Measurements from ENCODE around the gene RNF4. TPM values are rescaled to one million over a fixed set of nuclear protein-coding genes. Genes with fewer than 3 reads are reported as not detected.
"Not testable (repeated sequence)": the region's sequence is repeated elsewhere in the genome, so short reads cannot be mapped to it uniquely, and the experiment has no call there.

The RNF4 gene
- total RNA-seq, 1 donor from 2014 or later, result 31.1 TPM

DNA sequence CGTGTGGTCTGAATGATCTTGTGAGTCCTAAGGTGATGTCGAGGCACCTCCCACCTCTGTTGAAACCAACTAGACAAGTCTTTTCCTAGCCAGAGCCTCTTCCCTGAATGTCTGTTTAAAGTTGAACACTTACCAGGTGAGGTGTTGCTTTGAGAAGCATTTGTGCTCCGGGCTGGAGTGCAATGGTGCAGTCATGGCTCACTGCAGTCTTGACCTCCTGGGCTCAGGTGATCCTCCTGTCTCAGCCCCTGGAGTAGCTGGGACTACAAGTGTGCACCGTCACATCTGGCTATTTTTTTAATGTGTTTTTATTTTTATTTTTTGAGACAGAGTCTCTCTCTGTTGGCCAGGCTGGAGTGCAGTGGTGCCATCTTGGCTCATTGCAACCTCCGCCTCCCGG is 18.1 kb downstream of the RNF4 start:
- DNase-seq (ENCODE audit: low read depth in 2 of 2), result no peak

DNA sequence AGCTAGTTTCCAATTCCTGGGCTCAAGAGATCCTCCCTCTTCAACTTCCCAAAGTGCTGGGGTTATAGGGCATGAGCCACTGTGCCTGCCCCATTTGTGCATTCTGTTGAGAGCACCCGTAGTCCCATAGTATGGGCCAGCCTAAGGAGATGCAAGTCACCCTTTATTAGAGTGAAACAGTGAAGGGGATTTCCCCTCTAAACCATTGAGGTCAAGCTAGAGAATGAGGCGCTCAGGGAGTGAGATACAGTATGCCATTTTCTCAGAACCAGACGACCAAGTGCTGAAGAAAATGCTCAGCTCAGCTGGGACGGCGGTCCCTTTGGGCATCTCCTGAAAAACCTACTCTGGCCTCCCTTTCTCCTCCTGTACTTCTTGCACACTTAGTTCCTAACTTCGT is 18.7 kb downstream of the RNF4 start:
- DNase-seq (ENCODE audit: low read depth in 2 of 2), result no peak

DNA sequence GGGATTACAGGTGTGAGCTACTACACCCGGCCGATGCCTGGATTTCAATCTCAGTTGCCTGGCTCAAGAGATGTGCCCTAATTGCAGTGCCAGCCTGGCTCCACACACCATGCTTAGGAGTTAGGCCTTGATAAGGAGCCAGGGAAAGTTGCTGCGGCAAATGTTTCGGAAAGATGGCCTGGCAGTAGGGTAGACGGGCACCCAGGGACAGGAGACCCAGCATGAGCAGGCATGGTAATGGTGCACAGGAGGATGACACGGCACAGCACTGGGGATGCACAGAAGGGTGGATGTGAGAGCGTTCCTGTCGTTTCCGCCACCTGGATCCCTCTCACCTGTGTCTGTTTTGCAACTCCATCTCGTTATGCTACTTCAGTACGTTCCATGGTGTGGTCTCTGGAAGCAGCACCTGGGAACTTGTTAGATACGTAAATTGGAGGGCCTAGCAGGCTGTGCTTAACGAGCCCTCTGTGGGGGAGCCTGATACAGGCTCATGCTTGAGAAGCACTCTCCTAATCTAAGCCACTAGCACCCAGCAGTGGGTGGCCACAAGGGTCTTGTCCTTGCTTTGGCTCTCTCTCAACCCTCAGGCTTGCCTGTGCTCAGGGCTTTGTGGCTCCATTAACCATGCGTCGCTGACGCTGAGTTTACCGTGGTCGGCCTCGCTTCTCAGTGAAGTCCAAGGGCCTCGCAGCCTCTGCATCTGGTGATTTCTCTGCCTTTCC is 20.3 kb downstream of the RNF4 start:
- no peak for DNase-seq (ENCODE audit: low read depth in 2 of 2)

DNA sequence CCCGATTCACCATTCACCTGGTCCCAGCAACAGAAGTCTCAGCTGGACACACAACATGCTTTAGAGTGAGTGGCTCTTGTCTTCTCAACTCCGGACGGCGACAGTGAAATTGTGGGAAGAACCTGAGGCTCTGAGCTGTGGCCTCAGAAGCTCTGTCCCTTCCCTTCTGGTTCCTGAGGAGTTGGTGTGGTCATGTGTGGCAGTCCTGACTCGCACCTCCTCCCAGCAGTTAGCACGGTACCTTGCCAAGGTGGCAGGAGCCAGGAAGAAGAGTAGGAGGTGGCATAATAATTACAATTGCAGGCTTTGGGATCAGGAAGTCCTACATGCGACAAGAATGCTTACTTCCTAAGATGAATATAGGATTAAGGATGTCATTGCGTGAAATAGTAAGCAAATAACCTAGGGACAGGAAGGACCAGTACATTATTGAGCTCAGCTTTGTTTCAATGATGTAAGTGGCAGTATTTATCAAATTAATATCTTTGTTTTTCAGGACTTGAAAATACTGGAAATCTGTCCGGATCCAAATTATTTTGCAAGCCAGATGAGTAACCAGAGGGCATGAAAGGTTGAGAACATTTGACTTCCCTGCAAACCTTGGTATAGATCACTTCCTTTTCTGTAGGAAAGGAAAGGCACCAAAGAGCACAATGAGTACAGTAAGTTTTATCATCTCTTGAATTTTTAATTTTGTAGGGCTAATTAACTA is 21.1 kb downstream of the RNF4 start:
- DNase-seq (ENCODE audit: low read depth in 2 of 2), result peak in 1 of 2 donors; percentile 29

DNA sequence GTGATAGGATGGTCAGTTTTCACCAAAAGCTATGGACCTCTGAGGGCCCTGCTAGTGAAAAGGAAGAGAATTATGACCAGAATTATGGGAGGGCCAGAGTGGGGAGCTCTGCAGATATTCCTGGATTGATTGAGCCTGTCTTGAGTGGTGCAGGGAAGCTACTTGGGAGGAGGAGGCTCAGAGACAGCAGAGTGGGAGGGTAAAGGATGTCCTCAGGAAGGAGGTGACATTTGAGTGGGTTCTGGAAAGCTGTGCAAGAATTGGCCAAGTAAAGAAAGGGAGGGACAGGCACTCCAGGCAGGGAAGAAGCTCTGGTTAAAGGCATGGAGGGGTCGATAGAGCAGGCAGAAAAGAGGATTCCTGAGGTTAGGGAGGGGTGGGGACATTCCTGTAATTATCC is 24.1 kb downstream of the RNF4 start:
- DNase-seq (ENCODE audit: low read depth in 2 of 2), result no peak

DNA sequence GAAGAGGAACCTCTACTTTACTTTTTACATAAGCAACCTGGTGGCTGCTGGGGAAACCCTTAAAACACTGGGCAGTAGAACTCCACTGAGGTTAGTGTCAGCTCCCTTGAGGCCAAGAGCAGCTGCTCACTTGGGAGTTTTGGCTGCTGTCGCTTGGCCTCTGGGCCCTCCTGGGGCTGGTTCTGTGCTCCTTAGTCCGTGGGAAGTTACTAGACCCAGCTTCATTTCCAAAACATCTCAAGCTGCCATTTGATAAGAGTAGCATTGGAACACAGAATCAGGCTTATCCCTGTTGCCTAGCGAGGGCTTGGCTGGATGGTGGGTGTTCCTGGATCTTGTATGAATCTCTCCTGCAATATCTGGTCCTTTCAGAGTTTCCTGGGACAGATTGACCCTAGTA is 26.1 kb downstream of the RNF4 start:
- no peak for DNase-seq (ENCODE audit: low read depth in 2 of 2)

DNA sequence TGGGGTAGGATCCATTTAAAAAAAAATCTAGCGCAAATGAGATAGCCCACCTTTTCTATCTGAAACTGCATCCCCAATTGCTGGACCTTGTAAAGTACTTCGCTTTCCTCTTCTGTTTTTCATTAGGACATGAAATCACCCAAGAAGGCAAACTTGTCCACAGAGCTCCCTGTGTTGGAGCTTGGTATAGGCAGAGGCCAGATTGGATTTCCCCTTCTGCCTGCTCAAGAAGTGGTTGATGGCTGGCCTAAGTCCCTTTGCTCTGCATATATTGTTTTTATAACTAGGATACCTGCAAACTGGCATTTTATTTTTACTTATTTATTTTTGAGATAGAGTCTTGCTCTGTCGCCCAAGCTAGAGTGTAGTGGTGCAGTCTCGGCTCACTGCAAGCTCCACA is 28.4 kb downstream of the RNF4 start:
- DNase-seq (ENCODE audit: low read depth in 2 of 2), result no peak

DNA sequence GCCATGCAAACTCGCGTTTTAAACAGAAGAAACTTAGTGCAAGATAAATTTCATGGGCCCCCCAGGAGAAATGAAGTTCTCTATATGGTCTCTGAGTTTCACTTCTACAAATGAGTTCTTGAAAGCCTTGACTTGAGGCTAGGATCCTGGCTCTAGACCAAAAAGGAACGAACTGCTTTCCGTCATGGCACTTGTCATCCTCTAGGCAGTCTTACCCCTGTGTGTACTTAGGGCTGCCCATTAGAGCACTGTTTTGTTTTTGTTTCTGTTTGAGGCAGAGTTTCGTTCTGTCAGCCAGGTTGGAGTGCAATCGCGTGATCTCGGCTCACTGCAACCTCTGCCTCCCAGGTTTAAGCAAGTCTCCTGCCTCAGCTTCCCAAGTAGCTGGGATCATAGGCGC is 29.0 kb downstream of the RNF4 start:
- no peak for DNase-seq (ENCODE audit: low read depth in 2 of 2)

DNA sequence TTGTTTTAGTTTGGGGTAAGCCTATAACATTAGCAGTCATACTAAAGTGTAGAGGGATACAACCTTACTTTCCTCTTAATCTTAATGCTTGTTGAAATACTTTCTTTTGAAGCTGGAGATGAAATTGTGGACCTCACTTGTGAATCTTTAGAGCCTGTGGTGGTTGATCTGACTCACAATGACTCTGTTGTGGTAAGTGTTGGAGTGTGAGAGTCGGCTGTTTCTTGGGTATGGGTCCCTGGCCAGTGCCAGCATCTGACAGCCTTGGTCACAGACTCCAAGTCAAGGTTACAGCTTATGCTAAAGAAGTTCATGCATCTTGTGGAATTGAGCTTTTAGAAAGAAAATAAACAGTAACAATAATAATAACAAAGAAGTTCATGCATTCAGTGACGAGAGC is 31.6 kb downstream of the RNF4 start:
- no peak for DNase-seq (ENCODE audit: low read depth in 2 of 2)

DNA sequence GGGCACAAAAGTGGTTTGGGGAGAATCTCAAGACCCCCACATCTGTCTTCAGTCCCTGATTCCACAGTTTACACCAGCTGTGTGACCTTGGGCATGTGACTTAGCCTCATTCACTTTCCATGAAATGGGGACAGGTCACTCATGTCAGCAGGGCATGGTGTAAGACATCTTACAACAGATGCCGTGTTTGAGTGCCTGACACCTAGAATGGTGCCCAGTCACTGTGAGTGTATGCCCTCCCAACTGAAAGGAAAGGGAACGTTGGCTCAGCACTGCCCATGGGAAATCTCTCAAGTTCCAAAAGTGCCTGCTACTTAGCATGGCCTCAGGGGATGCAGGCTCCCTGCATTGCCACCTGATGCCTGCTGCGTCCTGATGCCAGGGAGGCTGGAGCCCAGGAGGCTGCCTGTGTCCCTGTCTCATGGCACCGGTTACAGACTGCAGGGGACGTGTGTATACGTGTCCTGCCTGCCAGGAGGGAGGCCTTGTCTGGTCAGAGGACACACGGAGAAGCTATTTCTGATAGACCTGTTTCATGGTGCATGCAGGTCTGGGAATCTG is 32.2 kb downstream of the RNF4 start:
- no peak for DNase-seq (ENCODE audit: low read depth in 2 of 2)

DNA sequence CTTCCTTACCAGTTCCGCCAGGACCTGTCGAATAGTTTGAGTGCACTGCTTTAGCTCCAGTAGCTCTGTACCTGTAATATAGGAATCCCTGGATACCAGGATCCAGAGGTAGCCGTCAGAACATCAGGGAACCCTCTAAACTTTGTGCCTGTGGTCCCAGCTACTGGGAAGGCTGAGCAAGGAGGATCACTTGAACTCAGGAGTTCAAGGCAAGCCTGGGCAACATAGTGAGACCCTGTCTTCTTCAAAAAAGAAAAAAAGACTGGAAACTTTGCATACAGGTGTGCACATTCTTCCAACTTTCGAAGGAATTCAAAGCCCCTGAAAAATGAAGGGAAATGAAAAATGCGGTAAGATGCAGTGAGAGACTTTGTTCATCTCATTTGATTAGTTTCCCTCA is 34.9 kb downstream of the RNF4 start:
- DNase-seq (ENCODE audit: low read depth in 2 of 2), result no peak

DNA sequence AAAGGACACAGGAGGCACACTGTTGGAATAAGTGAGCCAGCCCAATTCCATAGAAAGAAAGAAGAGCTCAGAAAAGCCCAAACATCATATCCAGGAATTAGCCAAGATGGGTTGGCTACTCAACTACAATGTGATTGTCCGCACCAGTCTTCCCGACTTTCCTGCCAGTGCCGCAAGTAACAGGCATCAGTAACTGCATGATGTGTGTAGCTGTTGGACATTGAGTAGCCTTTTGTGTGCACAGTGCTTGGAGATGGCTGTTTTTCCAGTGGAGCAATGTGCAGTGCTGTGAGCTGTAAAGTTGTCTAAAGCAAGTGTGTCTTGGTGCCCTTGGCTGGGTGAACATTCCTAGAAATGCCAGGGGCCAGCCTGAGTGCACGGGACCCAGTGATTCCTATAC is 38.4 kb downstream of the RNF4 start:
- no peak for DNase-seq (ENCODE audit: low read depth in 2 of 2)

DNA sequence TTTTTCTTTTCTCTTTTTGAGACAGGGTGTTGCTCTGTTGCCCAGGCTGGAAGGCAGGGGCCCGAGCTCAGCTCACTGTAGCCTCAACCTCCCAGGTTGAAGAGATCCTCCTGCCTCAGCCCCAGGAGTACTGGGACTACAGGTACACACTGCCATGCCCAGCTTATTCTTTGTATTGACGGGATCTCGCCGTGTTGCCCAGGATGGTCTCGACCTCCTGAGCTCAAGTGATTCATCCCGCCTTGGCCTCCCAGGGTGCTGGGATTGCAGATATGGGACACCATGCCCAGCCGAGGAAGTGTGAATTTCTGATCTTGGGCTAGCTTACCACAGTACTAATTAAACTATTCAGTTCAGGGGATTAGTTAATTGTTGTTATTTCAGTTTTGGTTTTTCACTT is 38.9 kb downstream of the RNF4 start:
- no peak for DNase-seq (ENCODE audit: low read depth in 2 of 2)

DNA sequence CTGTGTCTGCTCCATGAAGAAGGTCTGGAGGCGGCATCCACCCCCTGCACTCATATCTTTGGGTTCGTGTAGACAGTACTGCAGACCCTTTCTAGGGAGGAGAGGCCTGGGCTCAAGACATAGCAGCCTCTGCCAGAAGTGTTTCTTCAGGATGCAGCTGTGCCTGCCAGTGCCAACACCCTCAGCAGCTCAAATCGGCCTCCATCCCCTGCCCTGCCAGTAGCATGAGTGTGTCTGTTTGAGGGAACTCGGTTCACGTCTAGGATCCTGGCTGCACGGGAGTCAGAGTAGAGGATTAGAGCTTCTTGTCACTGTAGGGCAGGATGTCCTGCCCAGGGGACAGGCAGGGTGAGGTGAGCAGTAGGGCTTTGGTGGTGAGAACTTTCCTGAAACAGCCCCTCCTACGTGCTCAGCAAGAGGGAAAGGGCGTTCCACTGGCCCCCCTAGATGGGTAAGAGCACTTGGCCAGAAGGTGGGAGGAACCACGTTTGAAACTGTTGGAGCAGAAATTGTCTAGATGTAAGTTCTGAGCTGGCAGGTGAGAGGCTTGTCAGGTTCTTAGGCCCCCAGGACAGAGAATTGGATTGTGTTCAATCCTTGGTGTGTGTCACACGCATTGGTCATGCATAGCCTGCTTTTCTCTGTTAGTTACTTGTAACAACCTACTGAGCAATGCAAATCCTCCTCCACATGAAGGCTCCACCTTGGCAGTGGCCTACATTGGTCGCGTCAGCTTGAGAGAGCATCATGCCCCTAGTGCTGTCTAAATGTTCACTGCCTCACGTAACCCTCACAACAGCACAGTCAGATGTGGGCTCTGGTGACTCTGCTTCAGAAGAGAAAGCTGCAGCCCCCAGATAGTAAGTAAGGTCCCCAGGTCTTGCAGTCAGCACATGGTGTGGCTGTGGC is 41.7 kb downstream of the RNF4 start:
- DNase-seq (ENCODE audit: low read depth in 2 of 2), result no peak

DNA sequence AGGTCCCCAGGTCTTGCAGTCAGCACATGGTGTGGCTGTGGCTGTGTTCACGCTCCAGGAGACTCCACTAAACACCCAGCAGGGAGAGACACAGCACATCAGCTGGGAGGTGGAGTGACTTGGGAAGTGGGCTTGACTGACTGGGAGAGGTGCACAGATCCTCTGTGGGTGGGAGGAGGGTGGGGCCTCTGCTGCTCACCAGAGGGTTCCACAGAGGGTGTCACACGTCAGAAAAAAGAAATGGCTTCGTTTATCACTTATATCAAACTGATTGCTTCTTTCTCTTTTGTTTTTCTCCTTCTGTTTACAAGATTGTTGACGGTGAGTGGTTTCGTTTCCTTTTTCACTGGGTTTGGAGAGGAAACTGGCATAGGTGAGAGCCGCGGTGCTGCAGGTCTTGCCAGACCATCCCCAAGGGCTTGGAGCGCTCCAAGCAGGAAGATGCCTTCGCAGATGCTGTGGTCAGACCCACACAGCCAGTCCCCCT is 42.8 kb downstream of the RNF4 start:
- no peak for DNase-seq (ENCODE audit: low read depth in 2 of 2)

DNA sequence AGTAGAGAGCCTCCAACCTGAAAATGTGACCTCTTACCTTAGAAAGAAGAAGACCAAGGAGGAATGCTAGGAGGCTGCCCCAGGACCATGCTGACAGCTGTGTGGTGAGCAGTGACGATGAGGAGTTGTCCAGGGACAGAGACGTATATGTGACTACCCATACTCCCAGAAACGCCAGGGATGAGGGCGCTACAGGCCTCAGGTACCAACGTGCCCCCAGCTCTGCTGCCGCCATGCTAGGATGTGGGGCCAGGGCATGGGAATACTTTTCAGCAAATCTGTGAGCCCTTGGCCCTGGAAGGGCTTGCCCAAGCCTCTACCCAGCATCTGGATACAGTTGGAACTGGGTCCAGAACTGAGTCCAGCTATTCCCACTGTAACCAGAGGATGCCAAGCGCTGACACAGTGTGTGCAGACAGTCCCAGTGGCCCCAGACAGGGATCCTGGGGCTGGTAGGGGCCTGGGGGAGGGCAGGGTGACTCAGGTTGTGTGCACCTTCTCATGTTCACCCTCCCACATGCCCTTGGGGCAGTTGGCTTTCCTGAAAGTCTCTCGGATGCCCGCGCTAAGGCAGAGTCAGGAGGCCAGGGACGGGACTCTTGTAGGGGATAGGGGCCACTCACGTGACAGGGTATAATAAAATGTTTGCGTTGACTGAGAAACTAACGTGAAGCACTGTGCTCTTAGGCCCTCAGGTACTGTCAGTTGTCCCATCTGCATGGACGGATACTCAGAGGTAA is 43.7 kb downstream of the RNF4 start:
- no peak for DNase-seq (ENCODE audit: low read depth in 2 of 2)

DNA sequence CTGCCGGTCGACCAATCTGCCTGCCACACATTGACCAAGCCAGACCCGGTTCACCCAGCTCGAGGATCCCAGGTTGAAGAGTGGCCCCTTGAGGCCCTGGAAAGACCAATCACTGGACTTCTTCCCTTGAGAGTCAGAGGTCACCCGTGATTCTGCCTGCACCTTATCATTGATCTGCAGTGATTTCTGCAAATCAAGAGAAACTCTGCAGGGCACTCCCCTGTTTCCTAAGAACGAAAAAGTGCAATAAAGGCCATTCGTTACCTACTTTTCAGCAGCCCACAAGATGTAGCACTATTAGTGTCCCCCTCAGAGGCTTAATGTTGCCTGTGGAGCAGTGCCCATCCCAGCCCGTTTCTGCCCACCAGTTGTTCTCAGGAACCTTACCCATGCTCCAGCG is 45.3 kb downstream of the RNF4 start:
- DNase-seq (ENCODE audit: low read depth in 2 of 2), result not testable (repeated sequence)

DNA sequence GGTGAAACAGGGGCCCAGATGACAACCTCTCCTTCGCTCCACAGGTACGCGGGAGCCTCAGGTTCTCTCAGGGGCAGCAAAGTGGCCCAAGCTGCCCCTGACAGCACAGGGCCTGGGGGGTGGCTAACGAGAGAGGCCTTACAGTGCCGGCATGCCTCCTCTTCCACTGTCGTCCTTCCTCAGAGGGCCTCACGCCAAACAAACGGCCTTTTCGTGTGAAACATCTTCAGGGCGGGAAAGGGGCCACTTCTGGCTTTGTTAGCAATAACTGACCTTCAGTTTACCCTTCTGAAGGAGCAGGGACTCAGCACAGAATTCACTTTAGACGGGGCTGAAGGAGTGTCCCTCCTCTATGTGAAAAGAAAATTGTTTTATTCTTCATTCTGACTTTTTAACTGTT is 46.0 kb downstream of the RNF4 start:
- not testable (repeated sequence) for DNase-seq (ENCODE audit: low read depth in 2 of 2)

DNA sequence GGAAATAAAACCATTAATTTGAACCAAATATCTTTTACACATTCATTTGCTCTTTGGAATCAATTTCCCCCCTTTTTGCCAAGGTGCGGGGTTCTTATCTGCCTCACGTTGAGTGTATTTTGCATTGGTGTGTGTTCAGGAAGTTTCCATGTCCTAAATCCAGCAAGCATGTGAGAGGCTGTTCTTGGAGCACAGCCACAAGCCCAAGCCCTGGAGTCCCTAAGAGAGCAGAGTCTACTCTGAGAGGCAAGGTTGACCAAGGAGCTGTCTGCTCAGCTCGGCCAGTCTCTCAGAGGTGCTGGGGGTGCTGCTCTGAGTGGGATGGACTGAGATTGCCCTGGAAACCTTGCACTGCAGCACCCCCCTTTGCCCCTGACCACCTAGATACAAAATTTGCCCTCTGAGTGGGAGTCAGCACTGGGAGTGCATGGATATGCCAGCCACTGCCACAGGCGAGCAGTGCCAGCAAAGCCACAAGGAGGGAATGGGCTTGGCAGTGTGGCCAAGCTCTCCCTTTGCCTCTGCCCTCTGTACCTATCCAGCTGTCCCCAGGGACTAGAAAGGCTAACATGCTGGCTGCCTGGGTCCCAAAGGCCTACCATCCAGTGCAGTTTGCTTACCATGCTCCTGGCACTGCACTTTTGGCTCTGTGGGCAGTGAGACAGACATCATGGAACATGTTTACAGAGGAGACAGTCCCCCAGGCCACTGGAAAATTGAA is 47.1 kb downstream of the RNF4 start:
- no peak for DNase-seq (ENCODE audit: low read depth in 2 of 2)

DNA sequence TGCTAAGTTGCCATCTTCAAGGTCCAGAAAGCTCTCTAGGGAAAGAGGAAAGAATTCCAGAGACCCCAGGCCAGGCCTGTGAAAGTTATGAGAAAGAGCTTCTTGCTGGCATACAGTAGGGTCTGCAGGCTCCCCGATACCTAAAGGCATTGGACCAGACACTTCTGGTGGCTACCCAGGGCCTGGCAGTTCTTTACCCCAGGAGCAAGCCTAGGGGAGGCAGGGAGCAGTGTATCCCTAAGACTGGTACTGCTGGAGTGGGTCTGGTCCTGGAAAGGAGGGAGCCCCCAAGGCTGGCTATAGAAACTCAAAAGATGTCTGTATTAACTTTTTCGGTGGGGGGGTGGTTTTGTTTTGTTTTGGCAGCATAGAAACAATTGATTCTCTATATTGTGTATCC is 47.7 kb downstream of the RNF4 start:
- no peak for DNase-seq (ENCODE audit: low read depth in 2 of 2)
